Renal pelvis (tissue), 12 donors: ENCODE results near the gene STBD1. TPM values are rescaled to one million over a fixed set of nuclear protein-coding genes. Genes with fewer than 3 reads are reported as not detected.
A peak's percentile ranks its signal among the peaks of the same experiment; 100 is the strongest.

Experiments used
- DNase-seq: peaks from one replicate; pipeline ENCODE4 v3.0.0-alpha.2; 2013
- long read RNA-seq, 16 experiments: transcript quantifications; one replicate each; lab custom pipeline, GENCODE V29; 2026
- polyA plus RNA-seq, 3 donors: library from polyadenylated mRNA; unstranded; fragments of 120-200 nt; gene quantifications; one replicate each; pipeline ENCODE4 v1.2.1, GENCODE V29; 2013; ENCODE audit not compliant: insufficient read length in 3 of 3

The STBD1 gene
- 1 to 10 TPM; 1.7 to 2.6 (median 2.0) TPM for polyA plus RNA-seq
- long read RNA-seq, donor 1, partial matches to known transcripts = 0 of 2 reads
- long read RNA-seq, donor 1, other reads (novel, unspliced or antisense) = 0 of 2 reads
- long read RNA-seq, donor 2, transcript STBD1-201 (2 exons, 3,420 nt) = major isoform, 8 of 8 reads
- long read RNA-seq, donor 2, partial matches to known transcripts = 0 of 8 reads
- long read RNA-seq, donor 2, other reads (novel, unspliced or antisense) = 0 of 8 reads
- long read RNA-seq, donor 3, partial matches to known transcripts = 6 of 7 reads
- long read RNA-seq, donor 3, other reads (novel, unspliced or antisense) = 0 of 7 reads
- long read RNA-seq, donor 4, partial matches to known transcripts = 0 of 2 reads
- long read RNA-seq, donor 4, other reads (novel, unspliced or antisense) = 0 of 2 reads
- long read RNA-seq, donor 5, partial matches to known transcripts = 0 of 2 reads
- long read RNA-seq, donor 5, other reads (novel, unspliced or antisense) = 0 of 2 reads
- long read RNA-seq, donor 6, partial matches to known transcripts = 0 of 3 reads
- long read RNA-seq, donor 6, other reads (novel, unspliced or antisense) = 0 of 3 reads
- long read RNA-seq, donor 7, transcript STBD1-201 (2 exons, 3,420 nt) = major isoform, 6 of 6 reads
- long read RNA-seq, donor 7, partial matches to known transcripts = 0 of 6 reads
- long read RNA-seq, donor 7, other reads (novel, unspliced or antisense) = 0 of 6 reads
- long read RNA-seq, donor 8, partial matches to known transcripts = 0 of 1 reads
- long read RNA-seq, donor 8, other reads (novel, unspliced or antisense) = 0 of 1 reads
- long read RNA-seq, donor 9, partial matches to known transcripts = 0 of 4 reads
- long read RNA-seq, donor 9, other reads (novel, unspliced or antisense) = 0 of 4 reads
- long read RNA-seq, donor 10, transcript STBD1-201 (2 exons, 3,420 nt) = major isoform, 5 of 5 reads
- long read RNA-seq, donor 10, partial matches to known transcripts = 0 of 5 reads
- long read RNA-seq, donor 10, other reads (novel, unspliced or antisense) = 0 of 5 reads
- long read RNA-seq, donor 11, partial matches to known transcripts = 0 of 2 reads
- long read RNA-seq, donor 11, other reads (novel, unspliced or antisense) = 0 of 2 reads
- long read RNA-seq, donor 12, transcript STBD1-201 (2 exons, 3,420 nt) = major isoform, 6 of 6 reads
- long read RNA-seq, donor 12, partial matches to known transcripts = 0 of 6 reads
- long read RNA-seq, donor 12, other reads (novel, unspliced or antisense) = 0 of 6 reads
- long read RNA-seq, donor 13, partial matches to known transcripts = 0 of 2 reads
- long read RNA-seq, donor 13, other reads (novel, unspliced or antisense) = 0 of 2 reads
- long read RNA-seq, donor 14, partial matches to known transcripts = 0 of 3 reads
- long read RNA-seq, donor 14, other reads (novel, unspliced or antisense) = 0 of 3 reads
- long read RNA-seq, donor 15, transcript STBD1-201 (2 exons, 3,420 nt) = major isoform, 11 of 11 reads
- long read RNA-seq, donor 15, partial matches to known transcripts = 0 of 11 reads
- long read RNA-seq, donor 15, other reads (novel, unspliced or antisense) = 0 of 11 reads
- long read RNA-seq, donor 16, partial matches to known transcripts = 0 of 1 reads
- long read RNA-seq, donor 16, other reads (novel, unspliced or antisense) = 0 of 1 reads

DNA sequence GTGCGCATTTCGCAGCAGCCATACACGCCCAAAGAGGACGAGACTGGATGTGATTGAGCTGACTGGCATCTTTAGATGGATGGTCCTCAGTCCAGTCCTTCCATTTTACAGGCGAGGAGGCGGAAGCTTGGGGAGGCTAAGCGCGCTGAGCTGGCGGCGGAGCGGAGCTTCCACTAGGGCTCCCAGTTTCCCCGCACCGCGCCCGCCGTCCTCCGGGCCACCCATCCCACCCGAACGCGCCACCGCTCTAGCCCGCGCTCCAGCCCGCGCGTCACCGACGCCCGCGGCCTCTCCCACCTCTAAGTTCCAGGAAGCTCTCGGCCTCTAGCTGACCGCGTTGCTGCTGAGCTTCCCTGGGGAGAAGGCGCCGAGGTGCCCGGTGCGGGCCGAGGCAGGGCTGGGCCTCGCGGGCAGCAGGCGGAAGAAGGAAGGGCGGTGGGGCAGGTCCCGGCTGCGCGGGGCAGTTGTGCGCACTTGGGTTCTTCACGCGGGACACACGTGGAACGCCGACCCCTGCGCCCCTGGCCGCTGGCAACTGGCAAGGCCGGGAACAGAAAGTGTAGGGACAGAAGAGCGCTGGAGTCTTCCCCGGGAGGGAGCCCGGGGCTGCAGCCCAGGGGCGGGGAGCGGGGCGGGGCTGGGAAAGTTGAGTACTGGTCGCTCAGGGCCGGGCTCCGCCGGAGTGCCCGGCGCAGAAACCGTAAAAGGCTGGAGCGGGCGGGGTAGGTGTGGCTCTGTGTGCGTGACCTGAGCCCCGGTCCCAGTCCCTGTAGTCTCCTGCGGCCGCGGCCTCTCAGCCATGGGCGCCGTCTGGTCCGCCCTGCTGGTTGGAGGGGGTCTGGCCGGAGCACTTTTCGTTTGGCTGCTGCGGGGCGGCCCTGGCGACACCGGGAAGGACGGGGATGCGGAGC is at the start of gene STBD1:
Gene STBD1, plus strand, starts transcription at position 763 of the 911 bp plus-strand sequence. Its CDS starts 37 bp downstream, at position 800.
- DNase-seq = peak; percentile 68

DNA sequence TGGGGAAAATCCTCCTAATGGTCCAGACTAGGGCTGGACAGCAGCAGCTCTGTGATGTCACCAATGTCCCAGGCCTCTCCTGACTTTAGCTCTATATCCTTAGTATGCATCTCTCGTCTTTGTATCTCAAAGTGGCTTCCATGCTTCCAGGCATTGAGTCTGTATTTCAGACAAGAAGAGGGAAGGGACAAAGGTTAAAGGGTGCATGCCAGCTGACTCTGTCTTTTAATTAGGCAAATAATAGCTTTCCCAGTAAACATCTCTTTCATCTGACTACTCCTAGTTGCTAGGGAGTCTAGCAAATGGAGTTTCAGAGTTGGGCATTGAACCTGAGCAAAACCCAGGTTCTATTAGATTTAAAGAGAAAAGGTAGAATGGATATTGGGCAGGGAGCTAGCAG is 49.6 kb upstream of the STBD1 start:
- no peak for DNase-seq

DNA sequence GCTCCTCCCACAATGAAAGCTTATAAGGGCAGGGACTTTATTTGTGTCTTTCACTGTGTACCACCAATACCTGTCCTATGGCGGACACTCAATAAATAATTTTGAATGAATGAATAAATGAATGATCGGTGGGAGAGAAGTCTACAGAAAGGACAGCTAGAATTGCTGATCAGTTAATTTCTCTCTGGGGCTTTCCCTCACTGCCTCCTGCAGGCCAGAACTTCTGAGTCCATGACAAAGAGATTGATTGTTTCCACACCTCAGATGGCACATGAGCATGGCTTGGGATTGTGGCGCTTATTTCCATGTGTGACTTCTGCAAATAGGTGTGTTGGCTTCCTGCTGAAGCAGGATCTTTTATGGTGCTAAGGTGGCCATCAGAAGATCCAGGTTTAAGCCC is 48.7 kb upstream of the STBD1 start:
- no peak for DNase-seq

DNA sequence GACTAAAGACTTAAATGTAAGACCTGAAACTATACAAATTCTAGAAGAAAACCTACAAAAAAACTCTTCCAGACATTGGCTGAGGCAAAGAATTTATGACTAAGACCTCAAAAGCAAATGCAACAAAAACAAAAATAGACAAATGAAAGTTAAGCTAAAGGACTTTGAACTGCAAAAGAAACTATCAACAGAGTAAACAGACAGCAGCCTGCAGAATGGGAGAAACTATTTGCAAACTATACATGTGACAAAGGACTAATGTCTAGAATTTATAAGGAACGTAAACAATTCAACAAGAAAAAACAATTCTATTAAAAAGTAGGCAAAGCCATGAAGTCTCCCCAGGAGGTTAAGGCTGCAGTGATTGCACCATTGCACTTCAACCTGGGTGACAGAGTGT is 46.0 kb upstream of the STBD1 start:
- DNase-seq = no peak

DNA sequence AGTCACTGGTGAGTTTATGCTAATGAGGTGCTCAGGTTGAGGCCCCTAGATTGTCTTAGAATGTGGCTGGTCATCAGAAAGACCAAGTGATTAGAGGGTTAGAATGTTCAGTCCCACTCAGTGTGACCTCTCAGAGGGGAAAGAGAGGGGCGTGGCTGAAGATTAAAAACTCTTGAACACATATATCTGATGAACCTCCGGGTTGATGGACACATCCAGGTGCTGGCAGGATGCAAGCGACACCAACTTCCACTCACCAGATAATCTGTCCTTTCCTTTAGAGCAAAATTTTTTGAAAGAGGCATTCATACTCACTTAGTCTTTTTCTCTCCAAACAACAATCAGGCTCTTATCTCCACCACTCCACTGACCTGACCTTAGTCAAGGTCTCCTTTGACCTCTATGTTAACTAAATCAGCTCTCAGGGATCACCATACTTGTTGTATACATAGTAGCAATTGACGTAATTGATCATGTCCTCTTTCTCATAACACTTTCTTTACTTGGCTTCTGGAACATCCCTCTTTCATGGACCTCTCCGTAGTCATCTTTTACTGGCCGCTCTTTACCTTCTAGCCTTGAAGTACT is 40.8 kb upstream of the STBD1 start:
- DNase-seq = no peak

DNA sequence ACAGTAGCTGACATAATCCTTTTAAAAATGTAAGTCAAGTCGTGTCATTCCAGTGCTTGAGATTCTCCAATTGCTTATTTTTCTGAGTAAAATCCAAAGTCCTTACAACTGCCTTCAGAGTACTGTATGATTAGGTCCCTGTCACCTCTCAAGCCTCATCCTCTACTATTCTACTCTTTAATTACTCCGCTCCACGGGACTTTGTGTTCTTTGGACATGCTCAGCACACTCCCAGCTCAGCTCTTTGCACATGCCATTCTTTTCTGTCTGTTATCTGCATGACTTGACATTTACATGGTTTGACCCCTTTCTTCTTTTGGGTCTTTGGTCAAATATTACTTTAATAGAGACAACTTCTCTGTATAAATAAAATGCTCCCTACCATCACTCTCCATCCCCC is 39.9 kb upstream of the STBD1 start:
- DNase-seq = no peak

DNA sequence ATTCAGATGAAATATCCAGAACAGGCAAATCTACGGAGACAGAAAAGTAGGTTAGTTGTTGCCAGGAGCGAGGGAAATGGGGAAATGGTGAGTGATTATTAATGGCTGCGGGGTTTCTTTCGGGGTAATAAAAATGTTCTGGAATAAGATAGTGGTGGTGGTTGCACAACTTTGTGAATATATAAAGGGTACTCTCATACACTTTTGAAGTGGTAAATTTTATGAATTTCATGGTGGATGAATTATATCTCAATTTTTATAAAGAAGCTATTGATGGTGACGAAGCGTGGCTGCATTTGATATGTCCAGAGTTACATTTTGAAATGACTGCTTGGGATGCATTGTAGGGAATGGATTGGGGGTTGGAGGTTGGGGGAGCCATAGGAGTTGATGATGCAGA is 38.7 kb upstream of the STBD1 start:
- no peak for DNase-seq

DNA sequence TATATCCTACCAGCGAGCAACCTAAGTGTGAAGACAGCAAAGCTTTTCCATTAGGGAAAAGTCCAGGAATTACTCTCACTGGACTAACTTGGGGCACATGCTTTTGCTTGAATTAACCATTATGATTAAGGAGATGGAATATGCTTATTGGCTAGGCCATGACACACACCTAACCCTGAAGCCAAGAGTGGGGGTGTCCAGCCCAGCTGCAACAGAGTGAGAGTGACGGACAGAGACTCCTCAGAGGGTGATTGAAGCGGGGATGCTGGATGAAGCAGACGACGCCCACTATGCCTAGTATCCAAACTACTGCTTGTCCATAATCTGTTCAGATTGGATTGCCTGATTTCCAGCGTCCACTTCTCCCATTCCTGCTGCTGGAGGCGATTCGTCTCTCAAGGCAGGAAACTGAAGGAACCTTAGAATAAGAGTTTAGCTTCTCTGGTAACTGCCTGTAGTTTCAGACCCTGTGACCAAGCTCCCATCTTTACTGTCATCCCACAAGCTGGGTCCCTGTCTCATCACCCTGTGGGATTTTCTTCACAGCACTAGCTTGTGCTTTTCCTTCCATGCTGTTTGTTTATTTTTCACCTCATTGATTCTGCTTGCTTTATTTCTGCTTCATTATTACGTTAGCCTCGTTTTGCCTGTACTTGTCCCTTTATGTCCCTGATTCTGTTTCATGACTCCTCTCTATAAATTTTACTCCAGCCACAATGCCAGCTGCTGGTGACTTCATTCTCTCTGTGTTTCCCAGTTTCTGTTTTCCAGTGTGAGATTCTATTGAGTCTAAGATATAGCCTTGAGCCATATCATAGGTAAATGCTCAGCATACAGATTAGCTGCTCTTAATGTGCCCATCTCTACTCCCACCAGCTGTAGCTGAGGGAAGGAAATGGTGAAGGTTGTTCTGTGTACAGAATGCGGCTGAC is 36.0 kb upstream of the STBD1 start:
- no peak for DNase-seq

DNA sequence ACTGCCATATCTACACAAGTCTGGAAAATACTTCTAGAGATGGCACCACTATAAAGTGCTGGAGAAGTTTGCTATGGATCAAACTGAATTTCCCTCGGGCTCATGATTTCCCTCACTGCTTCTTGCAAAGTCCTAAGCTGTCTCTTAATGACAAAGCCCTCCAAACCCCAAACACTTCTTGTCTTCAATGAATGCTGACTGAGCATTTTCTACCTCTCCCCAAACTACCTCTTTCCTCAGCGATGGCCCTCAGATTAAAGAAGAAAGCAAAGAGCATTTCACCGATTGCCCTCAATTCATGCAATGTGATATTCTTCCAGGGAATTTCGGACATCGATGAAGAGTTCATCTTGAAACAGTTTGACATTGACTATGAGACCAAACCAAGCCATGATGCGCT is 35.3 kb upstream of the STBD1 start:
- no peak for DNase-seq

DNA sequence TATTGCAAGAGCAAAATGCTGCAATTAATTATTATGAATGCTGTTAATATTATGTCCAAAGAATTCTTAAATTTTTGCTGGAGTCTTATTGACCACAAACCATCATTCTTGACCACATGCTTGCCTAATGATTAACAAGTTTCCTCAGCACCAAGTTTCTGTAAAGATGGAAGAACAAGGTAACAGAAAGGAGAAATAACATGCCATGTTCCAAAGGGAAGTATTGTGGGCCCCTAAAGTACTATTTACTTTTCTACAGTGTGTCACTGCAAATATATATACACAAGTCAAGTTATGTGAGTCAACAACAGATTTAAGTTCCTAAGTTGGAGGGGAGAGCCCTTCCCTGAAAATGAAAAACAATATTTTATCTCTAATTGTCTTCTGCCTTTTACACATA is 34.5 kb upstream of the STBD1 start:
- DNase-seq = no peak

DNA sequence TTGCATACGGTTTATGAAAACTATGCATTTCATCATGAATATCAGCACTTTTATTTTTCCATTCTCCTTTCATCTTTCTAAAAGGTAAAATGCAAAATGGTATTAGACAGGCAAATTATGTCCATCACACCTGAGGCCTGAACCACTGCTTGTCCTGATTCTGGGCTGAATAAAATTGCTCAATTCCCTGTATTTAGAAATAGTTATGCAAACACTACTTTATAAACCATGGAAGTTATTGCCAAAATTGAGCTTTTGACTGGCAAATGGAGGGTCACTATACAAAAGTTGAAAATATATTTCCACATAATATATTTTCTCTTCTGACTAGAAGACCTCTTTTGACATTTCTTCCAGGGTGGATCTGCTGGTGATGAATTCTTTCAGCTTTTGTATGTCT is 34.0 kb upstream of the STBD1 start:
- no peak for DNase-seq

DNA sequence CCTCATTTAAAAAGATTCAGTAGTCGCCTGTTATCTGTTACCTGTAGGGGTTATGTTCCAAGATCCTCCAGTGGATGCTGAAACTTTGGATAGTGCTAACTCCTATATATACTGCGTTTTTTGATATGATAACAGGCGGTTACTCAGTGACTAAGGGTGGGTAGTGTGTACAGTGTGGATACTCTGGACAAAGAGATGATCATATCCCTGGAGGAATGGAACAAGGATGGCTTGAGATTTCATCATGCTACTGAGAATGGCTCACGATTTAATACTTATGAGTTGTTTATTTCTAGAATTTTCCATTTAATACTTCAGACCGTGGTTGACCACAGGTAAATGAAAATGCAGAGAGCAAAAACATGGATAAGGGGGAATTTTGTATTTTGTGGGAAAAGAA is 33.5 kb upstream of the STBD1 start:
- DNase-seq = no peak

DNA sequence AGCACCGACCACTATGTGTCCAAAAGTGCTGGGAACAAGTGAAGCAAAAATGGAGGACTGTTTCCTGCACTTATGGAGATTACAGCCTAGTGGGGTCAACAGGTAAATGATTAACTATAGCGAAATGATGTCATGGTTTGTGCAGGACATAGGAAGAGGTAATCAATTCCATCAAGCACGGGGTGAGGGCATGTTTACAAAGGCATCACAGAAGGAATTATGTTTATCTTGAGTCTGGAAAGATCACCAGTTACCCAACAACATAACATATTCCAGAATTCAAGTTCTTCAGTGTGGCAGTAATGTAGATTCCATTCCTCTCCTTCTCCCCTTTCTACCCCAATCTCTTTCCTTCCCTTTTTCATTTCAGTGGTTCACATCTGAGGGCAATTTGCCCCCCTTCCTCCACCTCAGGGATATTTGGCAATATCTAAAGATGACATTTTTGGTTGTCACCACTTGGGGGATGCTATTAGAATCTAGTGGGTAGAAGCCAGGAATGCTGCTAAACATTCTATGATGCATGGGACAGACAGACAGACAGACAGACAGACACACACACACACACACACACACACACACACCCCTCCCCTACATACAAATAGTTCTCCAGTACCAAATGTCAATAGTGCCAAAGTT is 30.9 kb upstream of the STBD1 start:
- no peak for DNase-seq

DNA sequence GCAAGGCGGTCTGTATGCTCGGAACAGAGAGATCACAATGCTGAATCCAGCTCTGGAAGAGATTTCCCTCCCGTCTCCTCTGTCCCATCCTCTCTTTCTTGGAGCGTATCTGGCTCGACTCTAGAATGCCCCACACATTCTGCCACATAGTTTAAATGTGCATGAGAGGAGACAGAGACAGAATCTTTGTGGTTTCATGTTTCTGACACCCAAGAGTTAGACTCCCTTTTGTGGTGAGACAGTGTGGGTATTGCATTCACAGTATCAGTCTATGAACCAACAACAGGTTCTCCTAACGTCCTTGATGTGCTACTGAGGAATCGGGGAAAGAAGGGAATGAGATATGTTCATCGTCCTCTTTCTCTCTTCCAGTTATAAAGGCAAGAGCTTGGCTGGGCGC is 29.7 kb upstream of the STBD1 start:
- no peak for DNase-seq

DNA sequence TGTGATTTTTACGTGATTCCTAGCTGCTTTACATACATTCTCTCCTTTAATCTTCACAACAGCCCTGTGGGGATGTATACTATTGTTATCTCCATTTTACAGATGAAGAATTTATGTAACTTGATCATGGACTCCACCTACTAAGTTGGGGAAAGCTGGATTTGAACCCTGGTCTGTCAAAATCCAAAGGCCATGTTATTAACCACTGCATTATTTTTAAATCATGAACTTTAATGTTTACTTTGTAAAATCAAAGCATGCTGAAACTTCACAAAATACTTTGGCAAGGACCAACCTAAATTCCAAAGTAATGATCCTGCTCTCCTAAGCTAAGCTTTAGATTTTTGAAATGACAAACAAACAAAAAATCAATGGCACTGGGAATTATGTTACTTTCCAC is 28.9 kb upstream of the STBD1 start:
- DNase-seq = no peak

DNA sequence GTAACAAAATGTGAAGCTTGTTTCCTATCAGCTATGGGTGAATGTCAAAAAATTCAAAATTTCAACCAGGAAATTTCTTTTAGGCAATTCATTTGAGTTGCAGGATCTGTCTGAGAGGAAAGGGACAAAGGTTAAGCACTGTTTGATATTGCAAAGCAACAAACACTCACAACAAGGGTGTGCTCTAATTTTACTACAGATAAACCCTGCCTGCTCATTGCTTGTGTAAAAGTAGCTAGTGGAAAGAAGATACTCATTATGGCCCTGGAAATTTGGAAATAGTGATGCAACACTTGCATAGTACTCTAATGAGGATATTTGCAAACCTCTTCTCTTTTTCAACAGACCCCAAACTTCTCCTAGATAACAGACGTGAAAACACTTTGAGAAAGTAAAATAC is 27.9 kb upstream of the STBD1 start:
- no peak for DNase-seq

DNA sequence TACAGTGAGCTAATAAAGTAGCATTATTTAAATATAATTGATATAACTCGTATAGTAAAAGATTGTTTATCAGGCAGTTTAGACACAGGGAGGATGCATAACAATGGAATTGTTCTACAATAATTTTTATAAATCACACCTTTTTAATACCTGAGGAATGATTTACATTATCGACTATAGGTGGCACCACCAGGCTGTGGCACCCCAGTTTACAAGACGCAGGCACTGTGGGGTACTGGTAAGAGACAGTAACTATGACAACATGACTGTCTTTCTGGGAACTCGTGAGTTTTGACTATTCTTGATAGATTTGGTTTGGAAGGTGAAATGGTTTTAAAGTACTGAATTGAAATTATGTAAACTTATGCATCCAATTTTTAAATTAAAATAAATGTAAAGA is 27.1 kb upstream of the STBD1 start:
- DNase-seq = no peak
